K562 (cell line): ENCODE measurements around the gene MYH7. TPM values are rescaled to one million over a fixed set of nuclear protein-coding genes. Genes with fewer than 3 reads are reported as not detected.
A peak's percentile ranks its signal among the peaks of the same experiment; 100 is the strongest.

Source experiments
- ATF2 ChIP-seq: sonication (generic); formaldehyde crosslinking; IDR thresholded peaks from 2 replicates; pipeline ENCODE4 v1.8.1; 2022; ENCODE audit warnings: missing genetic modification reagents
- DNMT1 ChIP-seq: fragments of 450-650 bp; IDR thresholded peaks from 2 replicates; pipeline ENCODE4 v1.6.1; 2016; ENCODE audit warnings: antibody characterized with exemption, mild to moderate bottlenecking
- HNRNPLL ChIP-seq: fragments of 200-400 bp; formaldehyde crosslinking; IDR thresholded peaks from 2 replicates; pipeline ENCODE4 v1.6.1; 2017; ENCODE audit warnings: low read length, low read depth, mild to moderate bottlenecking; ENCODE audit not compliant: poor library complexity, severe bottlenecking
- NCOR1 ChIP-seq: fragments of 450-650 bp; IDR thresholded peaks from 2 replicates; pipeline ENCODE4 v1.6.1; 2016; ENCODE audit warnings: mild to moderate bottlenecking, moderate library complexity
- PURB ChIP-seq: sonication (generic); formaldehyde crosslinking; IDR thresholded peaks from 2 replicates; pipeline ENCODE4 v1.9.0; 2021; ENCODE audit warnings: low read depth, mild to moderate bottlenecking, missing genetic modification reagents
- SIRT6 ChIP-seq: IDR thresholded peaks from one replicate; pipeline ENCODE4 v1.6.1; 2012; ENCODE audit warnings: low read depth, mild to moderate bottlenecking, control low read depth, inconsistent platforms, low read length, moderate library complexity
- SRSF7 ChIP-seq: fragments of 200-400 bp; formaldehyde crosslinking; optimal IDR thresholded peaks from 2 replicates; pipeline ENCODE3; 2017; ENCODE audit warnings: mild to moderate bottlenecking, low read depth, low read length
- TCF3 ChIP-seq: sonication (generic); formaldehyde crosslinking; IDR thresholded peaks from 2 replicates; pipeline ENCODE4 v1.4.0; 2020; ENCODE audit warnings: mild to moderate bottlenecking, missing genetic modification reagents
- XRCC4 ChIP-seq: IDR thresholded peaks from one replicate; pipeline ENCODE4 v1.6.1; 2011; ENCODE audit not compliant: insufficient read depth, insufficient read length; ENCODE audit errors: extremely low read depth
- YY1 ChIP-seq, 3 experiments: IDR thresholded peaks; 2 replicates each; pipeline ENCODE4 v1.6.1; 2011; ENCODE audit warnings: low read length in 2 of 3, mild to moderate bottlenecking in 2 of 3, moderate library complexity in 2 of 3, borderline replicate concordance in 1 of 3, control low read depth in 1 of 3, low read depth in 1 of 3; ENCODE audit not compliant: insufficient read depth in 3 of 3, insufficient replicate concordance in 2 of 3, control insufficient read depth in 1 of 3, insufficient read length in 1 of 3; ENCODE audit errors: extremely low read depth in 1 of 3
- ZNF24 ChIP-seq: fragments of 450-650 bp; IDR thresholded peaks from 2 replicates; pipeline ENCODE4 v1.6.1; 2016
- polyA plus RNA-seq, 8 experiments: library from polyadenylated mRNA; depleted of rRNA in 4 of 8; stranded (reverse) in 5 of 8; unstranded in 3 of 8; fragments of >200 nt; fragmentation: Nextera tagmentation in 2 of 8; fragmentation: Illumina TruSeq in 1 of 8; extraction: Ambion mirVana in 2 of 8; extraction: Trizol in 1 of 8; gene quantifications; 2 replicates each; pipeline versions ENCODE4 v1.2.1 to v1.2.3, GENCODE V29; 2011 to 2014; ENCODE audit warnings: inconsistent platforms in 1 of 8, missing spikeins in 1 of 8
- total RNA-seq, 7 experiments: library from RNA; depleted of rRNA in 6 of 7; stranded (reverse); fragments of >200 nt in 6 of 7; fragmentation: Illumina TruSeq in 2 of 7; extraction: Trizol in 2 of 7; gene quantifications; 2 replicates each; pipeline versions ENCODE4 v1.2.1 to v1.2.3, GENCODE V29; 2011 to 2021; ENCODE audit warnings: low replicate concordance in 1 of 7
- TF ChIP-seq, protein P1 (sequence below): fragments of 450-650 bp; IDR thresholded peaks from 2 replicates; pipeline ENCODE4 v1.6.1; 2016
- TF ChIP-seq, protein P2 (sequence below): fragments of 250-450 bp; sonication (Bioruptor Pico); IDR thresholded peaks from 2 replicates; pipeline ENCODE4 v1.9.0; 2021; ENCODE audit warnings: mild to moderate bottlenecking, inconsistent platforms
- TF ChIP-seq, protein P3 (sequence below), 3 experiments: fragments of 200-800 bp in 1 of 3; fragments of 250-450 bp in 1 of 3; fragments of 450-650 bp in 1 of 3; sonication (Bioruptor Pico) in 1 of 3; sonication (Bioruptor generic) in 1 of 3; formaldehyde crosslinking in 1 of 3; IDR thresholded peaks; 2 replicates each; pipeline versions ENCODE4 v1.6.1 to v1.8.0; 2016 to 2022; ENCODE audit warnings: mild to moderate bottlenecking in 2 of 3, missing genetic modification characterization in 2 of 3, missing compliant biosample characterization in 1 of 3, moderate library complexity in 1 of 3
- TF ChIP-seq, protein P4 (sequence below): IDR thresholded peaks from 2 replicates; pipeline ENCODE4 v1.6.1; 2011; ENCODE audit warnings: borderline replicate concordance, low read depth, mild to moderate bottlenecking, moderate library complexity, low read length; ENCODE audit not compliant: insufficient read depth, poor library complexity, severe bottlenecking

Gene MYH7
- total and polyA plus RNA-seq, 9 of the 15 experiments (the other 6 are each of a cell fraction or from before 2014, with no cell fraction given): not detected

DNA sequence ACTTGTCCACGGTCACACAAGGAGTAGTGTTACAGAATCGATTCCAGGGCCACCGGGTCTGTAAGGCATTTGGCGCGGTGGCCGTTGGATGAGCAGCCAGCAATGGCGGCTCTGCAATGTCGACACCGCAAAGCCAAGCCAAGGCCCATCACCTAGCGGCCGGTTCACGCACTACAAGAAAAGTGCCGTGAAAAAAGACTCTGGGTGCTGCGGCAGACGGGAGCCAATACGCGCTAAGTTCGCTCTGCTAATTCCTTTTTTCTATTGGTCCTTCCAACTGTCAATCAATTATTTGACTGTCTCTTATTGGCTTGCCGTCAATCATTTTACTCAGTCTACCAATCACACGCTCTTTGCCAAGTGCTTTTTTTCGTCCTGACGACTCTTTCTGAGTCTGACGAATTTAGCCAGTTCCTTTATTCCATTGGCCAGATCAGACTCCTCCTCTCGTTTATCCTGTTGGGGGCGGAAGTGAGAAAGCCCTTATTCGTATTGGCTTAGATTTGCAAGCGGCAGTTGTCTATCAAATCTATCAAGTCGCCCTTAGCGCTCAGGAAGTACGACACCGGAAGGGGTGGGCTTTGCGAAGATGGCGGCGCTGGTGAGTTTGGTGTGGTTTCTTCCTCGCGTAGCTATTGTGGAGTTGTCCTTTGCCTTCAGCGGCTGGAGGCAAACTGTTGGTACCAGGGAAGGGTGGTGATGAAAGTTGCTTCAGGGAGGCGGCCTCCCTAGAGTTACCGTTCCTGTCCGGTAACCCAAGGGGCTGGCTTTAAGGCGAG is 33.9 kb upstream of the MYH7 start, which contains the start of gene NGDN (continued):
- TF ChIP-seq, protein P1, sequence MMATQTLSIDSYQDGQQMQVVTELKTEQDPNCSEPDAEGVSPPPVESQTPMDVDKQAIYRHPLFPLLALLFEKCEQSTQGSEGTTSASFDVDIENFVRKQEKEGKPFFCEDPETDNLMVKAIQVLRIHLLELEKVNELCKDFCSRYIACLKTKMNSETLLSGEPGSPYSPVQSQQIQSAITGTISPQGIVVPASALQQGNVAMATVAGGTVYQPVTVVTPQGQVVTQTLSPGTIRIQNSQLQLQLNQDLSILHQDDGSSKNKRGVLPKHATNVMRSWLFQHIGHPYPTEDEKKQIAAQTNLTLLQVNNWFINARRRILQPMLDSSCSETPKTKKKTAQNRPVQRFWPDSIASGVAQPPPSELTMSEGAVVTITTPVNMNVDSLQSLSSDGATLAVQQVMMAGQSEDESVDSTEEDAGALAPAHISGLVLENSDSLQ: peak; percentile 100
- TF ChIP-seq TCF3 (CRISPR knock-in tag) (no peak), XRCC4 (no peak), ZNF24 (no peak), YY1 (IDR thresholded peaks at IDR 0.05; ENCODE audit: borderline replicate concordance in 1 of 3, control insufficient read depth in 1 of 3, extremely low read depth in 1 of 3, insufficient read depth in 3 of 3, insufficient read length in 1 of 3, insufficient replicate concordance in 2 of 3, low read depth in 1 of 3, low read length in 2 of 3) (peak; percentile 76 to 97 (median 90)), SIRT6 (no peak), ATF2 (CRISPR knock-in tag) (no peak), PURB (no peak), DNMT1 (no peak), NCOR1 (no peak), HNRNPLL (no peak), SRSF7 (no peak)
- TF ChIP-seq, protein P2, sequence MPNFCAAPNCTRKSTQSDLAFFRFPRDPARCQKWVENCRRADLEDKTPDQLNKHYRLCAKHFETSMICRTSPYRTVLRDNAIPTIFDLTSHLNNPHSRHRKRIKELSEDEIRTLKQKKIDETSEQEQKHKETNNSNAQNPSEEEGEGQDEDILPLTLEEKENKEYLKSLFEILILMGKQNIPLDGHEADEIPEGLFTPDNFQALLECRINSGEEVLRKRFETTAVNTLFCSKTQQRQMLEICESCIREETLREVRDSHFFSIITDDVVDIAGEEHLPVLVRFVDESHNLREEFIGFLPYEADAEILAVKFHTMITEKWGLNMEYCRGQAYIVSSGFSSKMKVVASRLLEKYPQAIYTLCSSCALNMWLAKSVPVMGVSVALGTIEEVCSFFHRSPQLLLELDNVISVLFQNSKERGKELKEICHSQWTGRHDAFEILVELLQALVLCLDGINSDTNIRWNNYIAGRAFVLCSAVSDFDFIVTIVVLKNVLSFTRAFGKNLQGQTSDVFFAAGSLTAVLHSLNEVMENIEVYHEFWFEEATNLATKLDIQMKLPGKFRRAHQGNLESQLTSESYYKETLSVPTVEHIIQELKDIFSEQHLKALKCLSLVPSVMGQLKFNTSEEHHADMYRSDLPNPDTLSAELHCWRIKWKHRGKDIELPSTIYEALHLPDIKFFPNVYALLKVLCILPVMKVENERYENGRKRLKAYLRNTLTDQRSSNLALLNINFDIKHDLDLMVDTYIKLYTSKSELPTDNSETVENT: no peak
- TF ChIP-seq, protein P3, sequence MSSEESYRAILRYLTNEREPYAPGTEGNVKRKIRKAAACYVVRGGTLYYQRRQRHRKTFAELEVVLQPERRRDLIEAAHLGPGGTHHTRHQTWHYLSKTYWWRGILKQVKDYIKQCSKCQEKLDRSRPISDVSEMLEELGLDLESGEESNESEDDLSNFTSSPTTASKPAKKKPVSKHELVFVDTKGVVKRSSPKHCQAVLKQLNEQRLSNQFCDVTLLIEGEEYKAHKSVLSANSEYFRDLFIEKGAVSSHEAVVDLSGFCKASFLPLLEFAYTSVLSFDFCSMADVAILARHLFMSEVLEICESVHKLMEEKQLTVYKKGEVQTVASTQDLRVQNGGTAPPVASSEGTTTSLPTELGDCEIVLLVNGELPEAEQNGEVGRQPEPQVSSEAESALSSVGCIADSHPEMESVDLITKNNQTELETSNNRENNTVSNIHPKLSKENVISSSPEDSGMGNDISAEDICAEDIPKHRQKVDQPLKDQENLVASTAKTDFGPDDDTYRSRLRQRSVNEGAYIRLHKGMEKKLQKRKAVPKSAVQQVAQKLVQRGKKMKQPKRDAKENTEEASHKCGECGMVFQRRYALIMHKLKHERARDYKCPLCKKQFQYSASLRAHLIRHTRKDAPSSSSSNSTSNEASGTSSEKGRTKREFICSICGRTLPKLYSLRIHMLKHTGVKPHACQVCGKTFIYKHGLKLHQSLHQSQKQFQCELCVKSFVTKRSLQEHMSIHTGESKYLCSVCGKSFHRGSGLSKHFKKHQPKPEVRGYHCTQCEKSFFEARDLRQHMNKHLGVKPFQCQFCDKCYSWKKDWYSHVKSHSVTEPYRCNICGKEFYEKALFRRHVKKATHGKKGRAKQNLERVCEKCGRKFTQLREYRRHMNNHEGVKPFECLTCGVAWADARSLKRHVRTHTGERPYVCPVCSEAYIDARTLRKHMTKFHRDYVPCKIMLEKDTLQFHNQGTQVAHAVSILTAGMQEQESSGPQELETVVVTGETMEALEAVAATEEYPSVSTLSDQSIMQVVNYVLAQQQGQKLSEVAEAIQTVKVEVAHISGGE (CRISPR knock-in tag; IDR thresholded peaks at IDR 0.05): no peak
- TF ChIP-seq, protein P4, sequence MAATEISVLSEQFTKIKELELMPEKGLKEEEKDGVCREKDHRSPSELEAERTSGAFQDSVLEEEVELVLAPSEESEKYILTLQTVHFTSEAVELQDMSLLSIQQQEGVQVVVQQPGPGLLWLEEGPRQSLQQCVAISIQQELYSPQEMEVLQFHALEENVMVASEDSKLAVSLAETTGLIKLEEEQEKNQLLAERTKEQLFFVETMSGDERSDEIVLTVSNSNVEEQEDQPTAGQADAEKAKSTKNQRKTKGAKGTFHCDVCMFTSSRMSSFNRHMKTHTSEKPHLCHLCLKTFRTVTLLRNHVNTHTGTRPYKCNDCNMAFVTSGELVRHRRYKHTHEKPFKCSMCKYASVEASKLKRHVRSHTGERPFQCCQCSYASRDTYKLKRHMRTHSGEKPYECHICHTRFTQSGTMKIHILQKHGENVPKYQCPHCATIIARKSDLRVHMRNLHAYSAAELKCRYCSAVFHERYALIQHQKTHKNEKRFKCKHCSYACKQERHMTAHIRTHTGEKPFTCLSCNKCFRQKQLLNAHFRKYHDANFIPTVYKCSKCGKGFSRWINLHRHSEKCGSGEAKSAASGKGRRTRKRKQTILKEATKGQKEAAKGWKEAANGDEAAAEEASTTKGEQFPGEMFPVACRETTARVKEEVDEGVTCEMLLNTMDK: no peak
